WTC11 (cell line): ENCODE data around the gene ANKLE2. TPM values are rescaled to one million over a fixed set of nuclear protein-coding genes. Genes with fewer than 3 reads are reported as not detected.
A peak's percentile ranks its signal among the peaks of the same experiment; 100 is the strongest.

ENCODE experiments used
- ATAC-seq: fragments of 200-7000 bp; cut with Tn5 transposase; 2 replicates; pipeline ENCODE4 v1.10.0; 2021; ENCODE audit warnings: mild to moderate bottlenecking, moderate library complexity
- CTCF ChIA-PET: fragments of 300-600 bp; sonication (Branson Sonifier 250); formaldehyde crosslinking; loops from one replicate; lab custom pipeline; 2021; ENCODE audit warnings: antibody characterized with exemption; lab: Charles Lee
- POLR2A ChIA-PET: fragments of 350-600 bp; sonication (Branson Sonifier 250); formaldehyde crosslinking; loops from one replicate; lab custom pipeline; 2021; ENCODE audit warnings: antibody characterized with exemption; lab: Charles Lee
- DNase-seq: peaks from one replicate; pipeline ENCODE4 v3.0.0; 2021; ENCODE audit warnings: low spot score
- H3K27ac Mint-ChIP-seq: 2 replicates; pipeline ENCODE4 v1.8.0; 2021; ENCODE audit warnings: mixed read lengths
- H3K27me3 Mint-ChIP-seq: 2 replicates; pipeline ENCODE4 v1.8.0; 2021; ENCODE audit warnings: low read depth, mild to moderate bottlenecking, moderate library complexity, mixed read lengths
- H3K36me3 Mint-ChIP-seq: 2 replicates; pipeline ENCODE4 v1.8.0; 2021; ENCODE audit warnings: mixed read lengths
- H3K4me1 Mint-ChIP-seq: 2 replicates; pipeline ENCODE4 v1.8.0; 2022; ENCODE audit warnings: mixed read lengths
- H3K4me3 Mint-ChIP-seq: 2 replicates; pipeline ENCODE4 v1.8.0; 2021; ENCODE audit warnings: mild to moderate bottlenecking, moderate library complexity, mixed read lengths
- H3K9me3 Mint-ChIP-seq: 2 replicates; pipeline ENCODE4 v1.8.0; 2021; ENCODE audit warnings: mixed read lengths
- ATF3 ChIP-seq: sonication (generic); formaldehyde crosslinking; conservative IDR thresholded peaks from 2 replicates; pipeline ENCODE4 v1.8.1; 2022; ENCODE audit warnings: mild to moderate bottlenecking, missing genetic modification reagents
- ATF6 ChIP-seq: sonication (generic); formaldehyde crosslinking; IDR thresholded peaks from 2 replicates; pipeline ENCODE4 v1.8.1; 2023; ENCODE audit warnings: mild to moderate bottlenecking, missing genetic modification reagents
- CBFB ChIP-seq: sonication (generic); formaldehyde crosslinking; IDR thresholded peaks from 2 replicates; pipeline ENCODE4 v1.8.1; 2022; ENCODE audit warnings: mild to moderate bottlenecking, low read depth, missing genetic modification reagents
- CDX4 ChIP-seq: fragments of 250-450 bp; sonication (Bioruptor Pico); IDR thresholded peaks from 2 replicates; pipeline ENCODE4 v1.9.0; 2021; ENCODE audit warnings: moderate library complexity, mild to moderate bottlenecking, inconsistent platforms, borderline replicate concordance
- CREB1 ChIP-seq: sonication (generic); formaldehyde crosslinking; IDR thresholded peaks from 2 replicates; pipeline ENCODE4 v1.8.0; 2023; ENCODE audit warnings: mild to moderate bottlenecking, missing genetic modification reagents
- FOXK1 ChIP-seq: sonication (generic); formaldehyde crosslinking; IDR thresholded peaks from 2 replicates; pipeline ENCODE4 v1.8.0; 2022; ENCODE audit warnings: mild to moderate bottlenecking, moderate library complexity, missing genetic modification reagents
- FOXP1 ChIP-seq: sonication (generic); formaldehyde crosslinking; IDR thresholded peaks from 2 replicates; pipeline ENCODE4 v1.8.0; 2022; ENCODE audit warnings: missing genetic modification reagents, mild to moderate bottlenecking, moderate library complexity, borderline replicate concordance
- FOXP4 ChIP-seq: sonication (generic); formaldehyde crosslinking; IDR thresholded peaks from 2 replicates; pipeline ENCODE4 v1.8.0; 2022; ENCODE audit warnings: mild to moderate bottlenecking, missing genetic modification reagents
- GABPB1 ChIP-seq: sonication (generic); formaldehyde crosslinking; IDR thresholded peaks from 2 replicates; pipeline ENCODE4 v1.8.1; 2023; ENCODE audit warnings: mild to moderate bottlenecking, missing genetic modification reagents
- HMGXB4 ChIP-seq: sonication (generic); formaldehyde crosslinking; IDR thresholded peaks from 2 replicates; pipeline ENCODE4 v1.8.1; 2023; ENCODE audit warnings: mild to moderate bottlenecking, moderate library complexity, missing genetic modification reagents
- MAX ChIP-seq: sonication (generic); formaldehyde crosslinking; IDR thresholded peaks from 2 replicates; pipeline ENCODE4 v1.8.0; 2022; ENCODE audit warnings: mild to moderate bottlenecking, missing genetic modification reagents
- TCF7 ChIP-seq: sonication (generic); formaldehyde crosslinking; IDR thresholded peaks from 2 replicates; pipeline ENCODE4 v1.8.0; 2022; ENCODE audit warnings: mild to moderate bottlenecking, low read depth, missing genetic modification reagents, moderate library complexity
- ZNF263 ChIP-seq: sonication (generic); formaldehyde crosslinking; IDR thresholded peaks from 2 replicates; pipeline ENCODE4 v1.8.1; 2022; ENCODE audit warnings: low read depth, mild to moderate bottlenecking, moderate library complexity, missing genetic modification reagents
- ZNF281 ChIP-seq: sonication (generic); formaldehyde crosslinking; IDR thresholded peaks from 2 replicates; pipeline ENCODE4 v1.8.0; 2023; ENCODE audit warnings: mild to moderate bottlenecking, missing genetic modification reagents
- ZNF317 ChIP-seq: sonication (generic); formaldehyde crosslinking; IDR thresholded peaks from 2 replicates; pipeline ENCODE4 v1.8.1; 2023; ENCODE audit warnings: low read depth, mild to moderate bottlenecking, moderate library complexity, missing genetic modification reagents, borderline replicate concordance
- ZNF396 ChIP-seq: fragments of 250-450 bp; sonication (Bioruptor Pico); IDR thresholded peaks from 2 replicates; pipeline ENCODE4 v1.8.0; 2021; ENCODE audit warnings: mild to moderate bottlenecking, moderate library complexity, borderline replicate concordance
- ZNF416 ChIP-seq: fragments of 250-450 bp; sonication (Bioruptor Pico); IDR thresholded peaks from 2 replicates; pipeline ENCODE4 v1.9.0; 2021; ENCODE audit warnings: mild to moderate bottlenecking, inconsistent platforms
- ZNF532 ChIP-seq: fragments of 250-450 bp; sonication (Bioruptor Pico); IDR thresholded peaks from 2 replicates; pipeline ENCODE4 v1.9.0; 2021; ENCODE audit warnings: mild to moderate bottlenecking, borderline replicate concordance
- total RNA-seq: library from RNA; stranded (reverse); gene quantifications from 3 replicates; pipeline ENCODE4 v1.2.3, GENCODE V29; 2021

The ANKLE2 gene
- total RNA-seq, 1 experiment from 2014 or later = 63.8 TPM

GRCh38 chr12:132787877-132788276 lies 26.2 kb upstream of the ANKLE2 start:
- peak overlapping the region; percentile 71; the same call in 1 of the 2 replicates for H3K27ac Mint-ChIP-seq
- ChIA-PET CTCF (no interaction called here), POLR2A (no interaction called here)
- H3K9me3 Mint-ChIP-seq = peaks cover 6% of the 10 kb centered on the region; the same call in 1 of the 2 replicates
- no peaks in the 10 kb centered on the region for H3K4me1 Mint-ChIP-seq
- no peak overlapping the region for H3K4me3 Mint-ChIP-seq
- DNase-seq (no peak), ATAC-seq (no peak)
- TF ChIP-seq ZNF532 = no peak
- TF ChIP-seq ZNF396 (CRISPR knock-in tag) = no peak
- TF ChIP-seq FOXP1 = no peak
- no peak for TF ChIP-seq MAX (CRISPR knock-in tag)
- no peak for TF ChIP-seq FOXP4 (CRISPR knock-in tag)
- no peak for TF ChIP-seq CREB1
- TF ChIP-seq GABPB1 = no peak
- no peak for TF ChIP-seq CBFB
- H3K36me3 Mint-ChIP-seq = peaks cover 51% of the 10 kb centered on the region
- no peaks in the 10 kb centered on the region for H3K27me3 Mint-ChIP-seq

- ChIA-PET POLR2A (no interaction called here), CTCF (no interaction called here)
- H3K27ac Mint-ChIP-seq = no peak overlapping the region
- DNase-seq (no peak), ATAC-seq (no peak)
- H3K4me1 Mint-ChIP-seq = no peaks in the 10 kb centered on the region
- H3K36me3 Mint-ChIP-seq = peaks cover 47% of the 10 kb centered on the region
- peaks cover under 1% of the 10 kb centered on the region; the same call in 1 of the 2 replicates for H3K9me3 Mint-ChIP-seq
- no peaks in the 10 kb centered on the region for H3K27me3 Mint-ChIP-seq
- H3K4me3 Mint-ChIP-seq = no peak overlapping the region
- TF ChIP-seq ZNF263 (CRISPR knock-in tag) (no peak), CDX4 (CRISPR knock-in tag) (no peak), TCF7 (CRISPR knock-in tag) (no peak), HMGXB4 (CRISPR knock-in tag) (no peak), ZNF317 (CRISPR knock-in tag) (no peak), ZNF416 (CRISPR knock-in tag) (no peak), FOXK1 (CRISPR knock-in tag) (no peak), ZNF281 (CRISPR knock-in tag) (no peak), ATF3 (CRISPR knock-in tag) (no peak), ATF6 (CRISPR knock-in tag) (no peak)
Measured at GRCh38 chr12:132786192-132786591, 24.6 kb upstream of the ANKLE2 start.
